LNCAP (cell line): Measurements from ENCODE around the gene MPC1.
A peak's percentile ranks its signal among the peaks of the same experiment; 100 is the strongest.

Experiments used
- CTCF ChIP-seq: fragments of 450-650 bp; IDR thresholded peaks from 2 replicates; pipeline ENCODE4 v1.5.1; 2017; ENCODE audit warnings: mild to moderate bottlenecking

MPC1 gene

GRCh38 chr6:166381733-166382499 lies 824 bp downstream of the MPC1 start:
- TF ChIP-seq CTCF: peak; percentile 92

- no peak for TF ChIP-seq CTCF
Measured at GRCh38 chr6:166381381-166381732, 1.4 kb downstream of the MPC1 start.

GRCh38 chr6:166379800-166380199 lies 2.9 kb downstream of the MPC1 start:
- no peak for TF ChIP-seq CTCF

GRCh38 chr6:166379103-166379586 lies 3.6 kb downstream of the MPC1 start:
- TF ChIP-seq CTCF: no peak

- TF ChIP-seq CTCF: no peak
Measured at GRCh38 chr6:166377721-166378120, 5.0 kb downstream of the MPC1 start.

GRCh38 chr6:166375013-166375412 lies 7.7 kb downstream of the MPC1 start:
- no peak for TF ChIP-seq CTCF

GRCh38 chr6:166370489-166370888 lies 12.3 kb downstream of the MPC1 start:
- no peak for TF ChIP-seq CTCF

GRCh38 chr6:166369782-166370181 lies 13.0 kb downstream of the MPC1 start:
- TF ChIP-seq CTCF: no peak
